IMR-90 (cell line): ENCODE results near the gene CEP83. TPM values are rescaled to one million over a fixed set of nuclear protein-coding genes. Genes with fewer than 3 reads are reported as not detected.

Experiments
- ATAC-seq: fragments of 200-7000 bp; cut with Tn5 transposase; 2 replicates; pipeline ENCODE4 v1.9.1; 2020; ENCODE audit warnings: low read depth, mild to moderate bottlenecking, moderate library complexity
- BruUV-seq: library from RNA; stranded (reverse); fragments of 400-500 nt; replicated peaks from 2 replicates; lab custom pipeline; 2021; lab: Mats Ljungman, UMichigan
- CTCF ChIA-PET: fragments of 300-600 bp; formaldehyde crosslinking; extraction: SDS; loops from one replicate; lab custom pipeline; 2021; ENCODE audit warnings: antibody characterized with exemption; lab: Yijun Ruan, JAX
- POLR2A ChIA-PET: fragments of 300-600 bp; sonication (Branson Sonifier 250); formaldehyde crosslinking; loops from one replicate; lab custom pipeline; 2022; ENCODE audit warnings: antibody characterized with exemption; ENCODE audit not compliant: unreplicated experiment; lab: Charles Lee
- DNase-seq: peaks from one replicate; pipeline ENCODE4 v3.0.0; 2013
- H2AFZ ChIP-seq: replicated peaks from 2 replicates; pipeline ENCODE3; 2013; ENCODE audit warnings: low read length, mild to moderate bottlenecking; ENCODE audit not compliant: poor library complexity
- H2AK5ac ChIP-seq: 2 replicates; pipeline ENCODE4 v1.6.1; 2013; ENCODE audit warnings: low read depth, low read length, inconsistent platforms
- H2AK9ac ChIP-seq: replicated peaks from 2 replicates; pipeline ENCODE3; 2013; ENCODE audit warnings: mild to moderate bottlenecking, low read depth, low read length, moderate library complexity; ENCODE audit not compliant: poor library complexity
- H2BK120ac ChIP-seq: 2 replicates; pipeline ENCODE4 v1.6.1; 2013; ENCODE audit warnings: low read depth, low read length, inconsistent platforms
- H2BK15ac ChIP-seq: 3 replicates; pipeline ENCODE4 v1.6.1; 2013; ENCODE audit warnings: low read depth, low read length, inconsistent platforms
- H2BK20ac ChIP-seq: 2 replicates; pipeline ENCODE4 v1.6.1; 2013; ENCODE audit warnings: low read depth, mild to moderate bottlenecking, inconsistent platforms, low read length, moderate library complexity
- H2BK5ac ChIP-seq: 2 replicates; pipeline ENCODE4 v1.6.1; 2013; ENCODE audit warnings: mild to moderate bottlenecking, low read depth, low read length, inconsistent platforms; ENCODE audit not compliant: poor library complexity, severe bottlenecking
- H3K14ac ChIP-seq: replicated peaks from 2 replicates; pipeline ENCODE4 v1.6.1; 2013; ENCODE audit warnings: low read depth, low read length, inconsistent platforms
- H3K18ac ChIP-seq: 2 replicates; pipeline ENCODE4 v1.6.1; 2013; ENCODE audit warnings: low read depth, low read length, control low read depth
- H3K23ac ChIP-seq: 2 replicates; pipeline ENCODE4 v1.6.1; 2013; ENCODE audit warnings: low read depth, low read length, inconsistent platforms
- H3K27ac ChIP-seq: 2 replicates; pipeline ENCODE4 v1.5.1; 2013; ENCODE audit warnings: mild to moderate bottlenecking, control low read depth, low read length; ENCODE audit not compliant: insufficient read depth
- H3K27me3 ChIP-seq: 2 replicates; pipeline ENCODE4 v1.6.1; 2013; ENCODE audit warnings: low read length; ENCODE audit not compliant: control insufficient read depth, insufficient read depth
- H3K36me3 ChIP-seq: 2 replicates; pipeline ENCODE4 v1.6.1; 2013; ENCODE audit warnings: low read length, mixed read lengths; ENCODE audit not compliant: control insufficient read depth, insufficient read depth
- H3K4ac ChIP-seq: 2 replicates; pipeline ENCODE4 v1.6.1; 2013; ENCODE audit warnings: low read depth, low read length, inconsistent platforms
- H3K4me1 ChIP-seq: 2 replicates; pipeline ENCODE4 v1.6.1; 2013; ENCODE audit warnings: low read length, mixed read lengths; ENCODE audit not compliant: control insufficient read depth, insufficient read depth
- H3K4me2 ChIP-seq: 2 replicates; pipeline ENCODE4 v1.6.1; 2013; ENCODE audit warnings: low read depth, mild to moderate bottlenecking, control low read depth, low read length, moderate library complexity
- H3K4me3 ChIP-seq: 2 replicates; pipeline ENCODE4 v1.5.1; 2013; ENCODE audit warnings: low read depth, mild to moderate bottlenecking, control low read depth, low read length, moderate library complexity; ENCODE audit not compliant: insufficient read depth
- H3K56ac ChIP-seq: 2 replicates; pipeline ENCODE4 v1.6.1; 2013; ENCODE audit warnings: low read length, inconsistent platforms; ENCODE audit not compliant: insufficient read depth; ENCODE audit errors: extremely low read depth
- H3K79me1 ChIP-seq, 2 experiments: 2 replicates each; pipeline ENCODE4 v1.6.1; 2013; ENCODE audit warnings: low read length in 2 of 2, inconsistent platforms in 1 of 2, low read depth in 1 of 2
- H3K9ac ChIP-seq: 2 replicates; pipeline ENCODE4 v1.6.1; 2013; ENCODE audit warnings: low read depth, low read length, control low read depth
- H3K9me1 ChIP-seq: 2 replicates; pipeline ENCODE4 v1.6.1; 2013; ENCODE audit warnings: low read length, inconsistent platforms; ENCODE audit not compliant: insufficient read depth
- H3K9me3 ChIP-seq: 2 replicates; pipeline ENCODE4 v1.6.1; 2013; ENCODE audit warnings: low read length; ENCODE audit not compliant: control insufficient read depth, insufficient read depth
- H4K20me1 ChIP-seq: 2 replicates; pipeline ENCODE4 v1.6.1; 2013; ENCODE audit warnings: low read length, inconsistent platforms; ENCODE audit not compliant: insufficient read depth
- H4K5ac ChIP-seq: 2 replicates; pipeline ENCODE4 v1.6.1; 2013; ENCODE audit warnings: mild to moderate bottlenecking, low read depth, low read length, control low read depth
- H4K8ac ChIP-seq, 2 experiments: 2 replicates each; pipeline ENCODE4 v1.6.1; 2013; ENCODE audit warnings: low read depth in 2 of 2, low read length in 2 of 2, control low read depth in 1 of 2, inconsistent platforms in 1 of 2
- H4K91ac ChIP-seq: 2 replicates; pipeline ENCODE4 v1.6.1; 2013; ENCODE audit warnings: low read depth, low read length, inconsistent platforms; ENCODE audit not compliant: insufficient read depth
- CEBPB ChIP-seq: IDR thresholded peaks from 2 replicates; pipeline ENCODE4 v1.6.1; 2012; ENCODE audit warnings: low read depth, low read length, improper control_type of control experiment
- ELK1 ChIP-seq: fragments of 150-350 bp; IDR thresholded peaks from 2 replicates; pipeline ENCODE4 v1.6.1; 2016; ENCODE audit warnings: low read depth, mild to moderate bottlenecking, low read length, moderate library complexity, borderline replicate concordance
- FOS ChIP-seq: fragments of 150-350 bp; IDR thresholded peaks from 2 replicates; pipeline ENCODE4 v1.6.1; 2016; ENCODE audit warnings: low read depth, low read length
- MAFK ChIP-seq: IDR thresholded peaks from 2 replicates; pipeline ENCODE4 v1.6.1; 2012; ENCODE audit warnings: low read depth, low read length, improper control_type of control experiment
- NFE2L2 ChIP-seq: fragments of 150-350 bp; IDR thresholded peaks from 2 replicates; pipeline ENCODE4 v1.6.1; 2016; ENCODE audit warnings: low read depth, mild to moderate bottlenecking, low read length
- POLR2A ChIP-seq: IDR thresholded peaks from 2 replicates; pipeline ENCODE4 v1.6.1; 2012; ENCODE audit warnings: mild to moderate bottlenecking, low read depth, low read length
- RAD21 ChIP-seq: IDR thresholded peaks from 2 replicates; pipeline ENCODE4 v1.6.1; 2012; ENCODE audit warnings: low read length, improper control_type of control experiment
- RCOR1 ChIP-seq: IDR thresholded peaks from 2 replicates; pipeline ENCODE4 v1.6.1; 2012; ENCODE audit warnings: mild to moderate bottlenecking, low read length, improper control_type of control experiment; ENCODE audit not compliant: insufficient replicate concordance
- SMC3 ChIP-seq: fragments of 150-350 bp; IDR thresholded peaks from 2 replicates; pipeline ENCODE4 v1.6.1; 2016; ENCODE audit warnings: low read depth, mild to moderate bottlenecking, antibody characterized with exemption, low read length, moderate library complexity
- USF2 ChIP-seq: fragments of 150-350 bp; IDR thresholded peaks from 2 replicates; pipeline ENCODE4 v1.6.1; 2017; ENCODE audit warnings: mild to moderate bottlenecking, antibody characterized with exemption, low read length, low read depth
- whole genome bisulfite sequencing, 2 experiments: methylation state at CpG; one replicate each; pipeline versions ENCODE4 v1.1.5 to v1.1.7; 2013; ENCODE audit warnings: missing lambda C conversion rate in 2 of 2; ENCODE audit not compliant: insufficient read length in 1 of 2; ENCODE audit errors: extremely low coverage in 2 of 2; 5-methylcytosine and 5-hydroxymethylcytosine counted together
- dilution Hi-C: fragments of 300-500 bp; cut with HindIII; formaldehyde crosslinking; loops from one replicate; pipeline ENCODE4 v1.14.3; 2018; ENCODE audit warnings: low sequenced_read_pairs; ENCODE audit not compliant: unreplicated experiment
- in situ Hi-C: fragments of 300-500 bp; cut with MboI; formaldehyde crosslinking; loops from 3 replicates; pipeline ENCODE4 v1.14.3; 2019; ENCODE audit warnings: low sequenced_read_pairs, inconsistent platforms, mixed read lengths
- intact Hi-C: fragments of 100-400 bp; cut with micrococcal nuclease; formaldehyde crosslinking; loops from 2 replicates; pipeline ENCODE4 v1.10.0; 2022
- polyA plus RNA-seq, 3 experiments: library from polyadenylated mRNA; depleted of rRNA; stranded (reverse); fragments of >200 nt; gene quantifications; 2 replicates each; pipeline ENCODE4 v1.2.3, GENCODE V29; 2012; ENCODE audit warnings: low replicate concordance in 1 of 3
- total RNA-seq: library from RNA; depleted of rRNA; stranded (reverse); fragments of >200 nt; gene quantifications from 2 replicates; pipeline ENCODE4 v1.2.3, GENCODE V29; 2012

The CEP83 gene
- total and polyA plus RNA-seq, 2 of the 4 experiments (the other 2 are of a cell fraction), result 3.9 to 8.9 TPM

GRCh38 chr12:94445662-94446061 lies 14.0 kb downstream of the CEP83 start:
- Histone ChIP-seq H3K9me1 (no peaks in the 10 kb centered on the region), H2BK5ac (no peak overlapping the region), H3K56ac (no peak overlapping the region), H4K8ac (no peak overlapping the region), H2AK9ac (no peak overlapping the region), H4K20me1 (no peaks in the 10 kb centered on the region), H3K4ac (no peak overlapping the region), H2BK15ac (no peak overlapping the region), H4K5ac (no peak overlapping the region), H2BK20ac (no peak overlapping the region), H3K36me3 (no peaks in the 10 kb centered on the region), H3K4me3 (no peak overlapping the region), H3K9me3 (no peaks in the 10 kb centered on the region), H3K4me1 (no peaks in the 10 kb centered on the region), H2AK5ac (no peak overlapping the region), H3K27ac (no peak overlapping the region), H3K9ac (no peak overlapping the region), H2AFZ (no peak overlapping the region), H3K79me1 (peaks cover 5 to 6% of the 10 kb centered on the region in 2 experiments; a peak in 3 of 4 replicates), H3K14ac (no peak overlapping the region), H3K27me3 (no peaks in the 10 kb centered on the region), H3K18ac (no peak overlapping the region), H3K23ac (no peak overlapping the region), H2BK120ac (no peak overlapping the region), H3K4me2 (no peak overlapping the region), H4K91ac (no peak overlapping the region)
- intact Hi-C loops (no loop called here), dilution Hi-C loops (no loop called here), in situ Hi-C loops (no loop called here)
- no TSS peak for BruUV-seq
- WGBS, 2 experiments, result no CpG with 5 or more reads among the region's 1 CpG
- no peak for ATAC-seq
- ChIA-PET POLR2A (no interaction called here), CTCF (no interaction called here)
- no peak for TF ChIP-seq NFE2L2
- no peak for TF ChIP-seq FOS
- no peak for TF ChIP-seq RCOR1
- TF ChIP-seq CEBPB, result no peak
- no peak for TF ChIP-seq POLR2A
- TF ChIP-seq USF2, result no peak
- no peak for TF ChIP-seq ELK1
- no peak for TF ChIP-seq SMC3
- TF ChIP-seq RAD21, result no peak
- no peak for TF ChIP-seq MAFK
- no peak for DNase-seq
